Astrocyte (in vitro differentiated cells and primary cell): ENCODE data around the gene HERC2.
"Not testable (repeated sequence)": the region's sequence is repeated elsewhere in the genome, so short reads cannot be mapped to it uniquely, and the experiment has no call there.

ENCODE experiments used
- EZH2 ChIP-seq: IDR thresholded peaks from 2 replicates; pipeline ENCODE4 v1.6.1; 2012; ENCODE audit warnings: mild to moderate bottlenecking, low read length, inconsistent platforms; ENCODE audit not compliant: insufficient read depth
- TF ChIP-seq, protein P1 (sequence below): IDR thresholded peaks from 2 replicates; pipeline ENCODE4 v1.5.1; 2011; ENCODE audit warnings: low read depth, mild to moderate bottlenecking, inconsistent platforms, low read length, moderate library complexity; ENCODE audit not compliant: insufficient read depth

DNA sequence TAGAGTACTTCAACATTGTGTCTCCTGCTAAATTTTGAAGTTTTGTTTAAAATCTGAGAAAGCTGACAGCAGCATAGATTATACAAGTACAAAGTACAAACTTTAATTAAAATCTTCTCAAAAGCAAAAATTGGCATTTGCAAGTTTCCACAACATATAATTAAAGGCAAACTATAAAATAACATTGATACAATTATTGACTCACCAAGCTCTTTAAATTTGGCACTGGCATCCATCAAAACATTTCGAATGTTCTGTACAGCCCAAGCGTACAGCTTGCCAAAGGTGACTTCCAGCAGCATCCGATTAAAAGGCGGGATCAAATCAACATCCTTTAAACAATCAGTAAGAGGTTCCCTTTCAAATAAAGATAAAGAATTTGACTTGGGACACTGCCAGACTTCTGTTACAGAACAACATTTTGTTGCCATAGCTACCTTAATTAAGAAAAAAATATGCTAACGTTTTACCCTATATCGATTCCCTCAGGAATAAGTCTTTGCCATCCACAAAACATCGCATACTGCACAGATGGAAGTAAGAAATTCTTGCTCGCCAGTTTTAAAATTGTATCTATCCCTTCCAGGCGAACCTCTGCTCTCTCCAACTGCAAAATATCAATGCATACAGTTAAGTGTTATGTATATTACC lies 92.9 kb downstream of the HERC2 start:
- TF ChIP-seq EZH2 = not testable (repeated sequence)
- TF ChIP-seq, protein P1, sequence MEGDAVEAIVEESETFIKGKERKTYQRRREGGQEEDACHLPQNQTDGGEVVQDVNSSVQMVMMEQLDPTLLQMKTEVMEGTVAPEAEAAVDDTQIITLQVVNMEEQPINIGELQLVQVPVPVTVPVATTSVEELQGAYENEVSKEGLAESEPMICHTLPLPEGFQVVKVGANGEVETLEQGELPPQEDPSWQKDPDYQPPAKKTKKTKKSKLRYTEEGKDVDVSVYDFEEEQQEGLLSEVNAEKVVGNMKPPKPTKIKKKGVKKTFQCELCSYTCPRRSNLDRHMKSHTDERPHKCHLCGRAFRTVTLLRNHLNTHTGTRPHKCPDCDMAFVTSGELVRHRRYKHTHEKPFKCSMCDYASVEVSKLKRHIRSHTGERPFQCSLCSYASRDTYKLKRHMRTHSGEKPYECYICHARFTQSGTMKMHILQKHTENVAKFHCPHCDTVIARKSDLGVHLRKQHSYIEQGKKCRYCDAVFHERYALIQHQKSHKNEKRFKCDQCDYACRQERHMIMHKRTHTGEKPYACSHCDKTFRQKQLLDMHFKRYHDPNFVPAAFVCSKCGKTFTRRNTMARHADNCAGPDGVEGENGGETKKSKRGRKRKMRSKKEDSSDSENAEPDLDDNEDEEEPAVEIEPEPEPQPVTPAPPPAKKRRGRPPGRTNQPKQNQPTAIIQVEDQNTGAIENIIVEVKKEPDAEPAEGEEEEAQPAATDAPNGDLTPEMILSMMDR = not testable (repeated sequence)
